K562 (cell line): ENCODE data around the gene TADA2A. TPM values are rescaled to one million over a fixed set of nuclear protein-coding genes. Genes with fewer than 3 reads are reported as not detected.
A peak's percentile ranks its signal among the peaks of the same experiment; 100 is the strongest.

Experiments
- ATAC-seq: fragments of 200-7000 bp; cut with Tn5 transposase; 3 replicates; pipeline ENCODE4 v1.9.1; 2020; ENCODE audit warnings: moderate library complexity
- BruUV-seq: library from RNA; stranded (reverse); fragments of 400-500 nt; replicated peaks from 2 replicates; lab custom pipeline; 2021; lab: Mats Ljungman, UMichigan
- CTCF ChIA-PET: fragments of 300-600 bp; formaldehyde crosslinking; extraction: SDS; loops from one replicate; lab custom pipeline; 2021; ENCODE audit warnings: low intra/inter-chr PET ratio; lab: Yijun Ruan, JAX
- POLR2A ChIA-PET: fragments of 300-600, 350-650 bp; sonication (Branson Sonifier 250); formaldehyde crosslinking; extraction: SDS; loops from one replicate; lab custom pipeline; 2021; ENCODE audit warnings: antibody characterized with exemption, inconsistent platforms; lab: Yijun Ruan, JAX
- DNase-seq, 4 experiments: peaks; one replicate each; pipeline versions ENCODE4 v3.0.0 to v3.0.0-alpha.2; 2011 to 2018; ENCODE audit warnings: low spot score in 3 of 4, mixed read lengths in 3 of 4; ENCODE audit errors: extremely low read depth in 1 of 4
- FAIRE-seq: peaks from 2 replicates; lab custom pipeline; 2011; peaks lifted over from hg19 to GRCh38; lab: Jason Lieb, UNC
- H2AFZ ChIP-seq: 2 replicates; pipeline ENCODE4 v1.6.0; 2011; ENCODE audit warnings: low read depth, low read length, control low read depth, inconsistent platforms
- H3K27ac ChIP-seq: fragments of 200-600 bp; 3 replicates; pipeline ENCODE4 v1.8.0; 2011; ENCODE audit warnings: low read depth, mild to moderate bottlenecking, control low read depth, inconsistent platforms, low read length, moderate library complexity, mixed read lengths; ENCODE audit errors: extremely low read depth
- H3K27me3 ChIP-seq, 2 experiments: fragments of 300-600 bp in 1 of 2; 2 replicates in 1 of 2; 3 replicates in 1 of 2; pipeline versions ENCODE4 v1.6.0 to v1.8.0; 2011; ENCODE audit warnings: inconsistent platforms in 2 of 2, low read length in 2 of 2, mild to moderate bottlenecking in 1 of 2, mixed read lengths in 1 of 2, moderate library complexity in 1 of 2; ENCODE audit not compliant: control insufficient read depth in 2 of 2, insufficient read depth in 2 of 2
- H3K36me3 ChIP-seq: fragments of 300-600 bp; 3 replicates; pipeline ENCODE4 v1.8.0; 2011; ENCODE audit warnings: mild to moderate bottlenecking, low read length, inconsistent platforms; ENCODE audit not compliant: control insufficient read depth, insufficient read depth
- H3K4me1 ChIP-seq, 2 experiments: fragments of 200-600 bp in 1 of 2; replicated peaks in 1 of 2; 2 replicates in 1 of 2; 3 replicates in 1 of 2; pipeline versions ENCODE4 v1.5.1 to v1.8.0; 2011; ENCODE audit warnings: inconsistent platforms in 2 of 2, low read length in 2 of 2, mild to moderate bottlenecking in 1 of 2, mixed read lengths in 1 of 2, moderate library complexity in 1 of 2; ENCODE audit not compliant: control insufficient read depth in 2 of 2, insufficient read depth in 2 of 2
- H3K4me2 ChIP-seq: 2 replicates; pipeline ENCODE4 v1.6.1; 2011; ENCODE audit warnings: low read length, control low read depth, inconsistent platforms, mixed read lengths; ENCODE audit not compliant: insufficient read depth
- H3K4me3 ChIP-seq: fragments of 200-600 bp; sonication (generic), shearing (Covaris generic); 2 replicates; pipeline ENCODE4 v1.5.1; 2016; ENCODE audit warnings: control low read depth, inconsistent platforms
- H3K79me2 ChIP-seq: fragments of 200-600 bp; 3 replicates; pipeline ENCODE4 v1.8.0; 2011; ENCODE audit warnings: low read length, inconsistent platforms; ENCODE audit not compliant: control insufficient read depth, insufficient read depth
- H3K9ac ChIP-seq, 2 experiments: 2 replicates each; pipeline versions ENCODE4 v1.6.0 to v1.6.1; 2011; ENCODE audit warnings: low read depth in 2 of 2, low read length in 2 of 2, control low read depth in 1 of 2, inconsistent platforms in 1 of 2, mild to moderate bottlenecking in 1 of 2, mixed read lengths in 1 of 2; ENCODE audit not compliant: insufficient read depth in 1 of 2
- H3K9me1 ChIP-seq: one replicate; pipeline ENCODE4 v1.6.0; 2011; ENCODE audit warnings: inconsistent platforms, mild to moderate bottlenecking, low read length, moderate library complexity; ENCODE audit not compliant: control insufficient read depth, insufficient read depth
- H3K9me3 ChIP-seq: replicated peaks from 2 replicates; pipeline ENCODE4 v1.5.1; 2011; ENCODE audit warnings: low read depth, low read length, inconsistent platforms; ENCODE audit not compliant: control insufficient read depth, insufficient read depth
- H4K20me1 ChIP-seq: replicated peaks from 2 replicates; pipeline ENCODE4 v1.6.1; 2011; ENCODE audit warnings: low read length, inconsistent platforms, mixed read lengths; ENCODE audit not compliant: control insufficient read depth, insufficient read depth
- ARID2 ChIP-seq: fragments of 450-650 bp; IDR thresholded peaks from 2 replicates; pipeline ENCODE4 v1.6.1; 2017; ENCODE audit warnings: antibody characterized with exemption, mild to moderate bottlenecking
- ATF1 ChIP-seq, 2 experiments: fragments of 450-650 bp in 1 of 2; IDR thresholded peaks; 2 replicates each; pipeline ENCODE4 v1.6.1; 2016; ENCODE audit warnings: missing compliant biosample characterization in 1 of 2, missing genetic modification characterization in 1 of 2
- CLOCK ChIP-seq: fragments of 250-450 bp; sonication (Bioruptor Pico); IDR thresholded peaks from 2 replicates; pipeline ENCODE4 v1.4.0; 2020; ENCODE audit warnings: mild to moderate bottlenecking, moderate library complexity, borderline replicate concordance
- HMG20B ChIP-seq: fragments of 250-450 bp; sonication (Bioruptor Pico); IDR thresholded peaks from 2 replicates; pipeline ENCODE4 v1.5.0; 2021; ENCODE audit warnings: mild to moderate bottlenecking
- HNRNPH1 ChIP-seq: fragments of 200-400 bp; formaldehyde crosslinking; optimal IDR thresholded peaks from 2 replicates; pipeline ENCODE3; 2017; ENCODE audit warnings: low read depth, mild to moderate bottlenecking, low read length, moderate library complexity
- MCM2 ChIP-seq: fragments of 450-650 bp; IDR thresholded peaks from 2 replicates; pipeline ENCODE4 v1.6.1; 2017; ENCODE audit warnings: low read depth, mild to moderate bottlenecking
- RCOR1 ChIP-seq, 2 experiments: IDR thresholded peaks; 2 replicates each; pipeline ENCODE4 v1.6.1; 2012; ENCODE audit warnings: low read depth in 2 of 2, low read length in 2 of 2, borderline replicate concordance in 1 of 2, improper control_type of control experiment in 1 of 2
- RFX1 ChIP-seq: fragments of 450-650 bp; IDR thresholded peaks from 2 replicates; pipeline ENCODE4 v1.6.1; 2016; ENCODE audit warnings: mild to moderate bottlenecking, moderate library complexity
- SUPT5H ChIP-seq: fragments of 450-650 bp; IDR thresholded peaks from 2 replicates; pipeline ENCODE4 v1.6.1; 2016
- TCF3 ChIP-seq: sonication (generic); formaldehyde crosslinking; IDR thresholded peaks from 2 replicates; pipeline ENCODE4 v1.4.0; 2020; ENCODE audit warnings: mild to moderate bottlenecking, missing genetic modification reagents
- ZNF384 ChIP-seq: IDR thresholded peaks from 2 replicates; pipeline ENCODE4 v1.6.1; 2012; ENCODE audit warnings: low read depth, low read length, improper control_type of control experiment
- WGBS: fragments of 100-300 bp; shearing (Covaris generic); methylation state at CpG from one replicate; pipeline ENCODE4 v1.1.6; 2016; ENCODE audit warnings: low coverage, mixed read lengths; ENCODE audit not compliant: insufficient coverage; ENCODE audit errors: missing lambda C conversion rate; 5-methylcytosine and 5-hydroxymethylcytosine counted together
- in situ Hi-C: fragments of 300-500 bp; cut with MboI; formaldehyde crosslinking; loops from 4 replicates; pipeline ENCODE4 v1.15.0; 2018; ENCODE audit warnings: inconsistent platforms, mixed read lengths
- intact Hi-C: fragments of 100-400 bp; cut with micrococcal nuclease; formaldehyde crosslinking; loops from 2 replicates; pipeline ENCODE4 v1.14.2; 2022
- polyA plus RNA-seq, 8 experiments: library from polyadenylated mRNA; depleted of rRNA in 4 of 8; stranded (reverse) in 5 of 8; unstranded in 3 of 8; fragments of >200 nt; fragmentation: Nextera tagmentation in 2 of 8; fragmentation: Illumina TruSeq in 1 of 8; extraction: Ambion mirVana in 2 of 8; extraction: Trizol in 1 of 8; gene quantifications; 2 replicates each; pipeline versions ENCODE4 v1.2.1 to v1.2.3, GENCODE V29; 2011 to 2014; ENCODE audit warnings: inconsistent platforms in 1 of 8, missing spikeins in 1 of 8
- total RNA-seq, 7 experiments: library from RNA; depleted of rRNA in 6 of 7; stranded (reverse); fragments of >200 nt in 6 of 7; fragmentation: Illumina TruSeq in 2 of 7; extraction: Trizol in 2 of 7; gene quantifications; 2 replicates each; pipeline versions ENCODE4 v1.2.1 to v1.2.3, GENCODE V29; 2011 to 2021; ENCODE audit warnings: low replicate concordance in 1 of 7

TADA2A gene
- total and polyA plus RNA-seq, 9 of the 15 experiments (the other 6 are each of a cell fraction or from before 2014, with no cell fraction given): 13.8 to 37.7 (median 25.0) TPM

GRCh38 chr17:37429039-37429438, 22.4 kb downstream of the TADA2A start:
- in situ Hi-C loops (no loop called here), intact Hi-C loops (no loop called here)
- H3K9me1 ChIP-seq: no peaks in the 10 kb centered on the region
- no peak for FAIRE-seq
- POLR2A ChIA-PET: interaction anchor here (1.0 to 1.4 kb wide), 3 partner anchors 8 to 62 kb away, joined by 3 to 12 read pairs (median 4); no protein-coding TSS in a partner anchor
- DNase-seq: no peak
- H3K4me2 ChIP-seq: no peak overlapping the region
- no peak overlapping the region for H3K4me3 ChIP-seq
- H3K36me3 ChIP-seq: peaks cover 69% of the 10 kb centered on the region
- no peaks in the 10 kb centered on the region for H3K27me3 ChIP-seq
- CTCF ChIA-PET: interaction anchor here (0.6 kb wide), 1 partner anchor 351 kb away, joined by 3 read pairs; no protein-coding TSS in a partner anchor
- ATAC-seq: peak; percentile 39; the same call in 1 of the 3 replicates
- no TSS peak for BruUV-seq
- H3K9me3 ChIP-seq: no peaks in the 10 kb centered on the region
- H3K9ac ChIP-seq: no peak overlapping the region
- H3K27ac ChIP-seq: no peak overlapping the region
- WGBS: 55% methylated on average over 2 of the region's 3 CpGs
- no peak for TF ChIP-seq CLOCK (CRISPR knock-in tag)
- no peak for TF ChIP-seq HMG20B (CRISPR knock-in tag)
- no peak for TF ChIP-seq TCF3 (CRISPR knock-in tag)
- TF ChIP-seq RFX1: no peak
- no peak for TF ChIP-seq SUPT5H
- TF ChIP-seq ATF1 (CRISPR knock-in tag; IDR thresholded peaks at IDR 0.05): no peak
- TF ChIP-seq ATF1 (tag; IDR thresholded peaks at IDR 0.05): no peak
- TF ChIP-seq RCOR1 (IDR thresholded peaks at IDR 0.05; ENCODE audit: borderline replicate concordance in 1 of 2, low read depth in 2 of 2, low read length in 2 of 2): no peak
- no peak for TF ChIP-seq ARID2
- no peak for TF ChIP-seq HNRNPH1
- no peak for TF ChIP-seq MCM2
- no peak for TF ChIP-seq ZNF384
- peaks cover 5 to 11% of the 10 kb centered on the region in 2 experiments; a peak in 3 of 5 replicates for H3K4me1 ChIP-seq
- H2AFZ ChIP-seq: no peak overlapping the region
- H4K20me1 ChIP-seq: no peaks in the 10 kb centered on the region
- no peaks in the 10 kb centered on the region for H3K79me2 ChIP-seq
